Neural cell (in vitro differentiated cells): Measurements from ENCODE around the gene WWC2. TPM values are rescaled to one million over a fixed set of nuclear protein-coding genes. Genes with fewer than 3 reads are reported as not detected.
A peak's percentile ranks its signal among the peaks of the same experiment; 100 is the strongest.

Experiments used
- H2AFZ ChIP-seq: fragments of 200-600, 300-800 bp; sonication (generic), shearing (Covaris generic); 2 replicates; pipeline ENCODE4 v1.6.0; 2014; ENCODE audit warnings: low read depth, mild to moderate bottlenecking, antibody characterized with exemption, low read length, moderate library complexity
- H3F3A ChIP-seq: fragments of 200-600 bp; shearing (Covaris generic); 2 replicates; pipeline ENCODE4 v1.6.1; 2016; ENCODE audit warnings: mild to moderate bottlenecking, moderate library complexity, mixed read lengths, antibody characterized with exemption, low read length; ENCODE audit not compliant: insufficient read depth, poor library complexity, severe bottlenecking
- H3K27ac ChIP-seq: fragments of 200-600, 300-800 bp; sonication (generic), shearing (Covaris generic); 2 replicates; pipeline ENCODE4 v1.5.1; 2014; ENCODE audit warnings: mild to moderate bottlenecking, low read length, moderate library complexity
- H3K27me3 ChIP-seq: fragments of 300-800, 200-600 bp; sonication (generic), shearing (Covaris generic); 2 replicates; pipeline ENCODE4 v1.6.0; 2014; ENCODE audit warnings: mild to moderate bottlenecking, low read depth, low read length, moderate library complexity; ENCODE audit not compliant: insufficient read depth
- H3K36me3 ChIP-seq: fragments of 300-800, 200-600 bp; sonication (generic), shearing (Covaris generic); 2 replicates; pipeline ENCODE4 v1.5.1; 2014; ENCODE audit warnings: mild to moderate bottlenecking, antibody characterized with exemption, low read length, moderate library complexity; ENCODE audit not compliant: insufficient read depth
- H3K4me2 ChIP-seq: fragments of 300-800, 200-600 bp; sonication (generic), shearing (Covaris generic); 2 replicates; pipeline ENCODE4 v1.6.0; 2014; ENCODE audit warnings: mild to moderate bottlenecking, low read length
- H3K4me3 ChIP-seq: fragments of 300-800, 200-600 bp; sonication (generic), shearing (Covaris generic); 2 replicates; pipeline ENCODE4 v1.5.1; 2014; ENCODE audit warnings: mild to moderate bottlenecking, low read length, moderate library complexity
- H3K79me2 ChIP-seq: fragments of 200-600 bp; shearing (Covaris generic); replicated peaks from 2 replicates; pipeline ENCODE4 v1.6.0; 2014; ENCODE audit warnings: mild to moderate bottlenecking, low read length, moderate library complexity; ENCODE audit not compliant: insufficient read depth
- H3K9ac ChIP-seq: fragments of 300-800, 200-600 bp; sonication (generic), shearing (Covaris generic); 2 replicates; pipeline ENCODE4 v1.6.1; 2016; ENCODE audit warnings: mild to moderate bottlenecking, low read length, mixed read lengths
- H3K9me2 ChIP-seq: fragments of 200-600 bp; shearing (Covaris generic); 2 replicates; pipeline ENCODE4 v1.6.1; 2016; ENCODE audit warnings: mild to moderate bottlenecking, low read length, mixed read lengths; ENCODE audit not compliant: insufficient read depth
- H3K9me3 ChIP-seq: fragments of 200-600, 300-800 bp; sonication (generic), shearing (Covaris generic); 2 replicates; pipeline ENCODE4 v1.6.1; 2016; ENCODE audit warnings: mild to moderate bottlenecking, mixed run types, low read length, moderate library complexity, mixed read lengths
- H4K20me1 ChIP-seq: fragments of 200-600 bp; shearing (Covaris generic); 2 replicates; pipeline ENCODE4 v1.6.1; 2016; ENCODE audit warnings: mild to moderate bottlenecking, mixed run types; ENCODE audit not compliant: insufficient read depth
- CTCF ChIP-seq: fragments of 450-650 bp; IDR thresholded peaks from 2 replicates; pipeline ENCODE4 v1.5.1; 2014; ENCODE audit warnings: antibody characterized with exemption, mild to moderate bottlenecking, moderate library complexity; ENCODE audit not compliant: poor library complexity, severe bottlenecking
- EP300 ChIP-seq: fragments of 450-650 bp; conservative IDR thresholded peaks from 2 replicates; pipeline ENCODE4 v1.6.1; 2014; ENCODE audit warnings: antibody characterized with exemption, mild to moderate bottlenecking, moderate library complexity; ENCODE audit not compliant: poor library complexity, severe bottlenecking
- EZH2 ChIP-seq: fragments of 200-600, 300-800 bp; shearing (Covaris generic), sonication (generic); IDR thresholded peaks from 2 replicates; pipeline ENCODE4 v1.6.1; 2014; ENCODE audit warnings: antibody characterized with exemption, low read length, borderline replicate concordance, mild to moderate bottlenecking; ENCODE audit not compliant: insufficient read depth, poor library complexity, severe bottlenecking
- MXI1 ChIP-seq: fragments of 450-650 bp; conservative IDR thresholded peaks from 2 replicates; pipeline ENCODE4 v1.6.1; 2014; ENCODE audit warnings: antibody characterized with exemption, mild to moderate bottlenecking; ENCODE audit not compliant: poor library complexity, severe bottlenecking
- POLR2AphosphoS5 ChIP-seq: IDR thresholded peaks from 2 replicates; pipeline ENCODE4 v1.6.1; 2012
- RAD21 ChIP-seq: fragments of 450-650 bp; conservative IDR thresholded peaks from 2 replicates; pipeline ENCODE4 v1.6.1; 2014; ENCODE audit warnings: antibody characterized with exemption, mild to moderate bottlenecking, moderate library complexity
- SMC3 ChIP-seq: fragments of 450-650 bp; conservative IDR thresholded peaks from 2 replicates; pipeline ENCODE4 v1.6.1; 2014; ENCODE audit warnings: antibody characterized with exemption, mild to moderate bottlenecking, moderate library complexity; ENCODE audit not compliant: poor library complexity
- TAF1 ChIP-seq: IDR thresholded peaks from 2 replicates; pipeline ENCODE4 v1.6.1; 2012; ENCODE audit warnings: low read depth
- polyA plus RNA-seq: library from polyadenylated mRNA; depleted of rRNA; stranded (reverse); fragments of >200 nt; gene quantifications from 2 replicates; pipeline ENCODE4 v1.2.3, GENCODE V29; 2014
- TF ChIP-seq, protein P1 (sequence below): IDR thresholded peaks from 2 replicates; pipeline ENCODE4 v1.6.1; 2012; ENCODE audit warnings: borderline replicate concordance

Gene WWC2
- polyA plus RNA-seq, 1 donor from 2014 or later = 5.7 TPM

DNA sequence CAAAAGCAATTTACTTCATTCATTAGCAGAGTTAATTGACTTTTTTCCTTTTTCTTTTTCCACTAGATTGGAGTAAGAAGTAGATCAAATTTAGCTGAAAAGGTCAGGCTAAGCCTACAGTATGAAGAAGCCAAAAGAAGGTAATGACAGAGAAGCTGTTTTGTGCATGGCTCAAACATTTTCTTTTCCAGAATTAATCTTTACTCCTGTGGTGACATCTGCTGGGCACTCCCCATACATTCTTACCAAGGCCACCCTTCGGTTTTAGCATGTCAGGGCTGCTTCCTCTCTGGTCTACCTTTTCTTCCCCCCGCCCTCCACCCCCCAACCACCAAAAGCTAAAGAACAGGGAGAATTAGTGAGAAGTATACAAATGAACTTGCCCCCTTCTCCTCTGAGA, 150.8 kb downstream of the WWC2 start:
- no peaks in the 10 kb centered on the region for H3K9me3 ChIP-seq
- no peaks in the 10 kb centered on the region for H3F3A ChIP-seq
- no peaks in the 10 kb centered on the region for H3K9me2 ChIP-seq
- TF ChIP-seq EP300 (no peak), CTCF (peak; percentile 61), RAD21 (peak; percentile 80), MXI1 (no peak), TAF1 (no peak), POLR2AphosphoS5 (no peak), EZH2 (no peak), SMC3 (peak; percentile 79)
- TF ChIP-seq, protein P1, sequence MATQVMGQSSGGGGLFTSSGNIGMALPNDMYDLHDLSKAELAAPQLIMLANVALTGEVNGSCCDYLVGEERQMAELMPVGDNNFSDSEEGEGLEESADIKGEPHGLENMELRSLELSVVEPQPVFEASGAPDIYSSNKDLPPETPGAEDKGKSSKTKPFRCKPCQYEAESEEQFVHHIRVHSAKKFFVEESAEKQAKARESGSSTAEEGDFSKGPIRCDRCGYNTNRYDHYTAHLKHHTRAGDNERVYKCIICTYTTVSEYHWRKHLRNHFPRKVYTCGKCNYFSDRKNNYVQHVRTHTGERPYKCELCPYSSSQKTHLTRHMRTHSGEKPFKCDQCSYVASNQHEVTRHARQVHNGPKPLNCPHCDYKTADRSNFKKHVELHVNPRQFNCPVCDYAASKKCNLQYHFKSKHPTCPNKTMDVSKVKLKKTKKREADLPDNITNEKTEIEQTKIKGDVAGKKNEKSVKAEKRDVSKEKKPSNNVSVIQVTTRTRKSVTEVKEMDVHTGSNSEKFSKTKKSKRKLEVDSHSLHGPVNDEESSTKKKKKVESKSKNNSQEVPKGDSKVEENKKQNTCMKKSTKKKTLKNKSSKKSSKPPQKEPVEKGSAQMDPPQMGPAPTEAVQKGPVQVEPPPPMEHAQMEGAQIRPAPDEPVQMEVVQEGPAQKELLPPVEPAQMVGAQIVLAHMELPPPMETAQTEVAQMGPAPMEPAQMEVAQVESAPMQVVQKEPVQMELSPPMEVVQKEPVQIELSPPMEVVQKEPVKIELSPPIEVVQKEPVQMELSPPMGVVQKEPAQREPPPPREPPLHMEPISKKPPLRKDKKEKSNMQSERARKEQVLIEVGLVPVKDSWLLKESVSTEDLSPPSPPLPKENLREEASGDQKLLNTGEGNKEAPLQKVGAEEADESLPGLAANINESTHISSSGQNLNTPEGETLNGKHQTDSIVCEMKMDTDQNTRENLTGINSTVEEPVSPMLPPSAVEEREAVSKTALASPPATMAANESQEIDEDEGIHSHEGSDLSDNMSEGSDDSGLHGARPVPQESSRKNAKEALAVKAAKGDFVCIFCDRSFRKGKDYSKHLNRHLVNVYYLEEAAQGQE = no peak
- H2AFZ ChIP-seq = no peak overlapping the region
- H3K4me2 ChIP-seq = no peak overlapping the region
- no peaks in the 10 kb centered on the region for H3K79me2 ChIP-seq
- no peak overlapping the region for H3K27ac ChIP-seq
- H4K20me1 ChIP-seq = no peaks in the 10 kb centered on the region
- no peaks in the 10 kb centered on the region for H3K36me3 ChIP-seq
- H3K27me3 ChIP-seq = no peaks in the 10 kb centered on the region
- H3K4me3 ChIP-seq = no peak overlapping the region
- H3K9ac ChIP-seq = no peak overlapping the region

DNA sequence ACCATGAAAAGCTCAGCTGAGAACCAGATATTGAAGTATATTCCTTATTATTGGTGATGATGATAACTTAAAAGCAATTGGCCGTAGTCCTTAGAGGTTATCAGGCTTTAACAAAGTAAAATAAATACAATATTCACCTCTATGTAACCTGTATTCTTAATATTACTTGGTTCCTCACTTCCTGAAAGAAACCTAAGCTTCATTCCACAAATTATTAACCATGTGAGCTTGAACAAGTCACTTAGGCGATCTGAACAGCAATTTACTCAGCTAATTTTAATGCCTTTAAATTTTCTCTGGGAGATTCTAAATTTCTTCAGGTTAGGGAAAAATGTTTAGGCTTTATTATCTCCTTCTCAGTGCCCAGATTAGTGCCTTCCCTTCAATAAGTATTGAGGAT, 151.8 kb downstream of the WWC2 start:
- Histone ChIP-seq H3K9ac (no peak overlapping the region), H3K27me3 (no peaks in the 10 kb centered on the region), H3K9me2 (no peaks in the 10 kb centered on the region), H3K36me3 (no peaks in the 10 kb centered on the region), H2AFZ (no peak overlapping the region), H4K20me1 (no peaks in the 10 kb centered on the region), H3K79me2 (no peaks in the 10 kb centered on the region), H3K4me3 (no peak overlapping the region), H3F3A (no peaks in the 10 kb centered on the region), H3K9me3 (no peaks in the 10 kb centered on the region), H3K27ac (no peak overlapping the region), H3K4me2 (no peak overlapping the region)
- TF ChIP-seq POLR2AphosphoS5 (no peak), EP300 (no peak), EZH2 (no peak), MXI1 (no peak), RAD21 (no peak), SMC3 (no peak), CTCF (no peak), TAF1 (no peak)
- TF ChIP-seq, protein P1 = no peak
